Measurements from ENCODE around the gene TRIM25.
A peak's percentile ranks its signal among the peaks of the same experiment; 100 is the strongest.

Gene TRIM25

DNA sequence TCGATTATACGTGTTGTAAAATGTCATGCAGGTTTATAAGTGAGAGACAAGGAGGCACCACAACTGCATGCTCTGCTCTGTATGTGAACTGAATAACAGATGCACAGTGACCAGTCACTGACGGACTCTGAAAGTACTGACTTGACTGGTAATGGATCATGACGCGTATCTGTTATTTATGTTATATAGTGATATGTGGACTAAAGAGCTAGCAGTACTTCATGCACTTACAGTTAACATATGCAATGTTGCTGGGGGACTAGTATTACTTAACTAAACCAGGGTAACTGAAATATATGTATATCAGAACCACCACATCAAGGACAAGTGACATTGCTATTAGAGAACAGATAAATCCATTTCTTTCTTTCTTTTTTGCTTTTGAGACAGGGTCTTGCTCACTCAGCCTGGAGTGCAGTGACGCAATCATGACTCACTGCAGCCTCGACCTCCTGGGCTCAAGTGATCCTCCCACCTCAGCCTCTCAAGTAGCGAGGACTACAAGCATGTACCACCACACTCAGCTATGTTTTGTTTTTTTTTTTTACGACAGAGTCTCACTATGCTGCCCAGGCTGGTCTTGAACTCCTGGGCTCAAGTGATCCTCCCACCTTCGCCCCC is 29.8 kb upstream of the TRIM25 start:
- TF ChIP-seq, protein P1, sequence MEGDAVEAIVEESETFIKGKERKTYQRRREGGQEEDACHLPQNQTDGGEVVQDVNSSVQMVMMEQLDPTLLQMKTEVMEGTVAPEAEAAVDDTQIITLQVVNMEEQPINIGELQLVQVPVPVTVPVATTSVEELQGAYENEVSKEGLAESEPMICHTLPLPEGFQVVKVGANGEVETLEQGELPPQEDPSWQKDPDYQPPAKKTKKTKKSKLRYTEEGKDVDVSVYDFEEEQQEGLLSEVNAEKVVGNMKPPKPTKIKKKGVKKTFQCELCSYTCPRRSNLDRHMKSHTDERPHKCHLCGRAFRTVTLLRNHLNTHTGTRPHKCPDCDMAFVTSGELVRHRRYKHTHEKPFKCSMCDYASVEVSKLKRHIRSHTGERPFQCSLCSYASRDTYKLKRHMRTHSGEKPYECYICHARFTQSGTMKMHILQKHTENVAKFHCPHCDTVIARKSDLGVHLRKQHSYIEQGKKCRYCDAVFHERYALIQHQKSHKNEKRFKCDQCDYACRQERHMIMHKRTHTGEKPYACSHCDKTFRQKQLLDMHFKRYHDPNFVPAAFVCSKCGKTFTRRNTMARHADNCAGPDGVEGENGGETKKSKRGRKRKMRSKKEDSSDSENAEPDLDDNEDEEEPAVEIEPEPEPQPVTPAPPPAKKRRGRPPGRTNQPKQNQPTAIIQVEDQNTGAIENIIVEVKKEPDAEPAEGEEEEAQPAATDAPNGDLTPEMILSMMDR (IDR thresholded peaks at IDR 0.05) = no peak

DNA sequence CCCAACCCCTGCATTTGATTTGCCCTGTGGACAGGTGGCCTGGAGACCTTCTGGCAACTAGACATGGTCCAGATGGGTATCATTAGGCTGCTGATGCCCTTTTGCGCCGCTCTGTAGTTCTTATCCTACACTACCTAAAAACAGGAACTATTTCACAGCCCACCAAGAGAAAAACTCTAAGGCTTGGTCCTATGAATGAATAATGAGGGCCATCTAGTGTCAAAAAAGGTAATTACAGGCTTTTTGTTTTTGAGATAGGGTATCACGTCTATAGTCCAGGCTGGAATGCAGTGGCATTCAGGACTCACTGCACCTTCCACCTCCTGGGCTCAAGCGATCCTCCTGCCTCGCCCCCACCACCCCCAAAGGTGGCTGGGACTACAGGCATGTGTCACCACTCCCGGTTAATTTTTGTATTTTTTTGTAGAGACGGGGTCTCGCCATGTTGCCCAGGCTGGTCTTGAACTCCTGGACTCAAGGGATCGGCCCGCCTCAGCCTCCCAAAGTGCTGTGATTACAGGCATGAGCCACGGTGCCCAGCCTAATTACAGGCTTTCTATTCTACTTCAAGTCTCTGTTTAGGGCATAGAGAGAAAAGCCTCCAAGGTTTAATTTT is 26.1 kb upstream of the TRIM25 start:
- TF ChIP-seq, protein P1 (IDR thresholded peaks at IDR 0.05) = peak; percentile 60

DNA sequence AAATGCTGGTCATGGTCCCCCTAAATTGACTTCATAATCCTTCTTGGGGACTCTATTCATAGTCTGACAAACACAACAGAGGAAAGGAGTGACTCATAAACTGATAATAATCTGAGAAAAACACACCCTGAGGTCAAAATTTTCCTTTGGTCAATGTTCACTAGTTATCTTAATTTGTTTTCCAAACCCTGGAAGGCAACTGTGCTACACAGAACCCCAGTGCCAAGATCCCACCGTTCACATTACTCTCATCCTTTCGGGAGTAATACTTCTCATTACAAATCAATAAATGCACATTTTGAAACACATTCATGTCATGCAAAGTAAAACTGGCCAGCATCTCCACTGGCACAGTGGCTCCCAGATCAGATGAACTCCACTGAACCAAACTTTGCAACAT is 23.8 kb upstream of the TRIM25 start:
- TF ChIP-seq, protein P1 (IDR thresholded peaks at IDR 0.05) = no peak

DNA sequence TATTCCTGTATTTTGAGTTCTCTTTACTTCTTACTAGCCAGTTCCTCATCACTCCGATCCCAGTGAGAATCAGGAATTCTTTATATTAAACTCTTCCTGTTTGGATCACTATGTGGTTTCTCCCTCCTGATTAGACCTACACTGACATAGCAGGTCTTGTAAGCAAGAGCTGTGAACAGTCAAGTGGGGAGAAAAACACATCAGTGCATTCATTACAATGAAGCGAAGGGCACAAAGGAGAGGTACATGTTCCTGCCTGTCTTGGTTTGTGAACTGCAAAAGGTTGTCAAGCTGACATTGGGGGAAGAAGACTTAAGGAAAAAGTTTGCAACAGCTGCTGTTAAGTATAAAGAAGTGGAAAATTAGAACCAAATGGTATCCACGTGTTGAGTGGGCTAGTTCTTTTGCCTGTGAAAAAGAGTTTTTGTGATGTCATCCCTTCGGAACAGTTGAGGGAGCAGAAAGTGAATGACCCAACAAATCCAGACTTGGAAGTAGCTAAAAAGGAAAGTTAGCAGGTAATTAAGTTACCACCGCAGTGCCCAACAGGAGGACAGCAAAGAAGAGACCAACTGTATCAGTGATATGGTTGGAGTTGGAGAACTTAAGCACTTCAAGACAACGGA is 23.0 kb upstream of the TRIM25 start:
- TF ChIP-seq, protein P1 (IDR thresholded peaks at IDR 0.05) = no peak

DNA sequence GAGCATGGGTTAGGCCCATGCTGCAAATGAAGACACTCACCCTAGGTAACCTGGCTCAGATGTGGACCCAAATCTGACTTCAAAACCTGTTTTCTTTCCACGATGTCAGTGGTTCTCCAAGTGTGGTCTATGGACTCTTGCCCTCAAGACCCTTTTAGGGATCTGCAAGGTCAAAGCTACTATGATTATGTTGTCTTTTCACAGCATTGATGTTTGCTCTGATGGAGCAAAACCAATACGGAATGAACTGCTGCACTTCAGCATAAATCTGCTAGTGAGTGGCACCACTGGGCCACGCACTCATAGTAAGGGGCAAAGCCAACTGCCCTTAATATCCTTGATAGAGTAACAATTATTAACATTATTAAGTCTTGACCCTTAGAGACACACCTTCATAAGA is 21.6 kb upstream of the TRIM25 start:
- TF ChIP-seq, protein P1 (IDR thresholded peaks at IDR 0.05) = no peak

DNA sequence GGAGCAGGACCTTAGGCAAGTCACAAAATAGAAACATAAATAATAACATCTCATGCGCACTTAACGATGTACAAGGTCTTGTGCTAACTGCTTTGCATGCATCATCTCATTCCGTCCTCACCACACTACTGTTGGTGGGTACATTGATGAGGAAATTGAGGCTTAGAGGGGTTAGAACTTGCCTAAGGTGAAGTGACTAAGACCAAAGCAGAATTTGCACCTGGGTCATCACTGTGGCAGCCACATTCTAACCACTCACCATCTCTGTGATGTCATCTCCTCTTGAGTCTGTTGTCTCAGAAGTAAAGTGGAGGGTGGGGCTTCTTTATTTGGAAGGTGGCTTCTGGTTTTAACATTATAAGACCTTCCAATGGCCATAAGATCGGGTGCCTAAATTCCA is 20.4 kb upstream of the TRIM25 start:
- TF ChIP-seq, protein P1 (IDR thresholded peaks at IDR 0.05) = no peak

DNA sequence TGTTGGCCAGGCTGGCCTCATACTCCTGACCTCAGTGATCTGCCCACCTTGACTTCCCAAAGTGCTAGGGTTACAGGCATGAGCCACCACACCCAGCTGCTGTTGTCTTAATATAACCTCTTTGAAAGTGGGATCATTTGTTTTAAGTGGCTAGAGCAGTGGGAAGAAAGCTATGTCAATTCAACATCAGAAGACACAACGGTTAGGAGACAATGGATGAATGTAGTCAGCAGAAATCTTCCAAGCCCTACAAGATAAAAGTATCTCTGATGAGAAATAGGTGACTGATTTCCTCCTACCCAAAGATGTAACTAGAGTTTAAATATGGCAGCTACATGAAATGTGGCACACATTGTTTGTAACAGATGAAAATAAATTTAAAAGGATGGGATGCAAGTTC is 20.0 kb upstream of the TRIM25 start:
- TF ChIP-seq, protein P1 (IDR thresholded peaks at IDR 0.05) = no peak

Measured in LNCAP (cell line).